Stimulated activated CD4-positive, alpha-beta T cell treated with anti-CD3 and anti-CD28 coated beads, Interleukin-1b, Interleukin-23, amount 100 ng/mL, for 1 hour (primary cell): Measurements from ENCODE around the gene FAM98C.

ENCODE experiments used
- DNase-seq, 2 donors: peaks; one replicate each; pipeline ENCODE4 v3.0.0-alpha.2; 2020; ENCODE audit warnings: low read depth in 2 of 2

The FAM98C gene

GRCh38 chr19:38377052-38377451 is 25.8 kb upstream of the FAM98C start:
- DNase-seq = no peak

- DNase-seq = no peak
These were observed 24.0 kb upstream of the FAM98C start for GRCh38 chr19:38378866-38379265.

GRCh38 chr19:38381138-38381537 is 21.8 kb upstream of the FAM98C start:
- DNase-seq = no peak

GRCh38 chr19:38383184-38383583 is 19.7 kb upstream of the FAM98C start:
- no peak for DNase-seq

GRCh38 chr19:38383743-38384142 is 19.1 kb upstream of the FAM98C start:
- no peak for DNase-seq

GRCh38 chr19:38384209-38385027 is 18.5 kb upstream of the FAM98C start:
- DNase-seq = no peak

GRCh38 chr19:38385057-38385803 is 17.7 kb upstream of the FAM98C start:
- DNase-seq = no peak

- no peak for DNase-seq
These were observed 17.1 kb upstream of the FAM98C start for GRCh38 chr19:38385804-38386257.

- DNase-seq = no peak
These were observed 16.5 kb upstream of the FAM98C start for GRCh38 chr19:38386300-38386970.

GRCh38 chr19:38386971-38387549 is 15.8 kb upstream of the FAM98C start:
- DNase-seq = no peak

- peak; percentile 55 to 68 for DNase-seq
These were observed 15.1 kb upstream of the FAM98C start, which contains the start of gene GGN for GRCh38 chr19:38387550-38388348. Gene GGN, minus strand, starts transcription at chr19:38388034. Its CDS starts 773 bp downstream, at chr19:38387261.

- DNase-seq = no peak
These were observed 14.4 kb upstream of the FAM98C start, which contains the start of gene SPRED3 for GRCh38 chr19:38388349-38389100. Gene SPRED3, plus strand, starts transcription at chr19:38388697. Its CDS starts 1,606 bp downstream, at chr19:38390303.

- DNase-seq = no peak
These were observed 13.6 kb upstream of the FAM98C start for GRCh38 chr19:38389101-38389925.

- no peak for DNase-seq
These were observed 12.7 kb upstream of the FAM98C start for GRCh38 chr19:38389957-38390924.

GRCh38 chr19:38391911-38392464 is 10.9 kb upstream of the FAM98C start:
- DNase-seq = no peak

- no peak for DNase-seq
These were observed 10.1 kb upstream of the FAM98C start for GRCh38 chr19:38392707-38393308.

- DNase-seq = peak; percentile 19 to 51
These were observed 8.4 kb upstream of the FAM98C start for GRCh38 chr19:38394488-38394887.
